H1 (cell line): ENCODE measurements around the gene CDCA4. TPM values are rescaled to one million over a fixed set of nuclear protein-coding genes. Genes with fewer than 3 reads are reported as not detected.

ENCODE experiments used
- CTCF ChIA-PET: fragments of 300-600 bp; sonication (Branson Sonifier 250); formaldehyde crosslinking; loops from one replicate; lab custom pipeline; 2021; ENCODE audit not compliant: partially characterized antibody; lab: Charles Lee
- POLR2A ChIA-PET: fragments of 300-600 bp; sonication (Branson Sonifier 250); formaldehyde crosslinking; loops from one replicate; lab custom pipeline; 2021; ENCODE audit warnings: inconsistent platforms; ENCODE audit not compliant: partially characterized antibody; lab: Charles Lee
- DNase-seq, 2 experiments: peaks; one replicate each; pipeline versions ENCODE4 v3.0.0 to v3.0.0-alpha.2; 2010 to 2022; ENCODE audit warnings: low spot score in 2 of 2, low read depth in 1 of 2, mixed read lengths in 1 of 2
- FAIRE-seq: peaks from 2 replicates; lab custom pipeline; 2011; peaks lifted over from hg19 to GRCh38; lab: Jason Lieb, UNC
- H2AFZ ChIP-seq: 2 replicates; pipeline ENCODE4 v1.8.1; 2012; ENCODE audit warnings: low read length, inconsistent platforms
- H2AK5ac ChIP-seq: 2 replicates; pipeline ENCODE4 v1.6.1; 2013; ENCODE audit warnings: low read depth, low read length
- H2BK120ac ChIP-seq: replicated peaks from 2 replicates; pipeline ENCODE3; 2013; ENCODE audit warnings: low read depth, low read length, inconsistent platforms
- H2BK12ac ChIP-seq: 2 replicates; pipeline ENCODE4 v1.6.1; 2013; ENCODE audit warnings: low read depth, low read length
- H2BK15ac ChIP-seq: 2 replicates; pipeline ENCODE4 v1.6.1; 2013; ENCODE audit warnings: low read length
- H2BK20ac ChIP-seq: 2 replicates; pipeline ENCODE4 v1.6.1; 2013; ENCODE audit warnings: low read length
- H2BK5ac ChIP-seq: 2 replicates; pipeline ENCODE4 v1.6.1; 2013; ENCODE audit warnings: low read depth, low read length
- H3K14ac ChIP-seq: 2 replicates; pipeline ENCODE4 v1.6.1; 2013; ENCODE audit warnings: inconsistent platforms; ENCODE audit not compliant: insufficient read length
- H3K18ac ChIP-seq: 2 replicates; pipeline ENCODE4 v1.6.1; 2013; ENCODE audit warnings: low read length; ENCODE audit errors: extremely low read depth
- H3K23ac ChIP-seq: 2 replicates; pipeline ENCODE4 v1.6.1; 2013; ENCODE audit warnings: inconsistent platforms; ENCODE audit not compliant: insufficient read length
- H3K23me2 ChIP-seq: 2 replicates; pipeline ENCODE4 v1.6.1; 2013; ENCODE audit warnings: low read depth, low read length
- H3K27ac ChIP-seq: 2 replicates; pipeline ENCODE4 v1.6.1; 2011; ENCODE audit warnings: low read depth, low read length, inconsistent platforms
- H3K27me3 ChIP-seq, 4 experiments: replicated peaks in 1 of 4; 1 replicate in 1 of 4; 2 replicates in 3 of 4; pipeline versions ENCODE4 v1.6.1 to v1.8.1; 2011 to 2013; ENCODE audit warnings: low read length in 3 of 4, mild to moderate bottlenecking in 3 of 4, inconsistent platforms in 2 of 4, mixed read lengths in 2 of 4, moderate library complexity in 1 of 4; ENCODE audit not compliant: control insufficient read depth in 3 of 4, insufficient read depth in 3 of 4; ENCODE audit errors: extremely low read depth in 1 of 4
- H3K36me3 ChIP-seq, 4 experiments: 2 replicates each; pipeline versions ENCODE4 v1.6.1 to v1.8.1; 2011 to 2013; ENCODE audit warnings: mild to moderate bottlenecking in 4 of 4, low read length in 3 of 4, moderate library complexity in 2 of 4, control low read depth in 1 of 4, inconsistent platforms in 1 of 4; ENCODE audit not compliant: insufficient read depth in 4 of 4, control insufficient read depth in 2 of 4
- H3K4ac ChIP-seq: replicated peaks from 2 replicates; pipeline ENCODE3; 2013; ENCODE audit warnings: low read length, low read depth, mixed read lengths, inconsistent platforms; ENCODE audit not compliant: insufficient read length
- H3K4me1 ChIP-seq, 4 experiments: replicated peaks in 1 of 4; 1 replicate in 1 of 4; 2 replicates in 3 of 4; pipeline versions ENCODE4 v1.6.1 to v1.8.1; 2011 to 2013; ENCODE audit warnings: low read length in 3 of 4, inconsistent platforms in 2 of 4, mixed read lengths in 1 of 4; ENCODE audit not compliant: insufficient read depth in 4 of 4, control insufficient read depth in 3 of 4
- H3K4me2 ChIP-seq, 2 experiments: 2 replicates each; pipeline versions ENCODE4 v1.6.1 to v1.8.1; 2011 to 2013; ENCODE audit warnings: low read depth in 2 of 2, low read length in 2 of 2, control low read depth in 1 of 2, inconsistent platforms in 1 of 2, mild to moderate bottlenecking in 1 of 2; ENCODE audit not compliant: insufficient read depth in 1 of 2
- H3K4me3 ChIP-seq, 4 experiments: fragments of 200-600, 300-600 bp in 1 of 4; sonication (generic), shearing (Covaris generic), sonication (Bioruptor Twin) in 1 of 4; 2 replicates each; pipeline versions ENCODE4 v1.5.1 to v1.8.1; 2011 to 2016; ENCODE audit warnings: low read length in 4 of 4, low read depth in 3 of 4, control low read depth in 2 of 4, inconsistent platforms in 2 of 4, mild to moderate bottlenecking in 2 of 4, mixed read lengths in 1 of 4, moderate library complexity in 1 of 4; ENCODE audit not compliant: insufficient read depth in 2 of 4; ENCODE audit errors: extremely low read depth in 1 of 4
- H3K56ac ChIP-seq: replicated peaks from 2 replicates; pipeline ENCODE3; 2013; ENCODE audit warnings: low read depth, mild to moderate bottlenecking, mixed read lengths, low read length, inconsistent platforms; ENCODE audit not compliant: insufficient read length
- H3K79me1 ChIP-seq: 2 replicates; pipeline ENCODE4 v1.6.1; 2013; ENCODE audit warnings: low read depth, low read length, control low read depth
- H3K79me2 ChIP-seq, 2 experiments: 2 replicates each; pipeline versions ENCODE4 v1.6.1 to v1.8.1; 2012 to 2013; ENCODE audit warnings: low read length in 2 of 2, mild to moderate bottlenecking in 2 of 2, inconsistent platforms in 1 of 2; ENCODE audit not compliant: insufficient read depth in 2 of 2, control insufficient read depth in 1 of 2
- H3K9ac ChIP-seq, 4 experiments: replicated peaks in 1 of 4; 1 replicate in 1 of 4; 2 replicates in 3 of 4; pipeline versions ENCODE4 v1.6.1 to v1.8.1; 2011 to 2013; ENCODE audit warnings: low read depth in 3 of 4, low read length in 3 of 4, control low read depth in 2 of 4, mild to moderate bottlenecking in 2 of 4, moderate library complexity in 2 of 4, inconsistent platforms in 1 of 4; ENCODE audit errors: extremely low read depth in 1 of 4
- H3K9me3 ChIP-seq, 2 experiments: 2 replicates each; pipeline versions ENCODE4 v1.6.1 to v1.8.1; 2012 to 2013; ENCODE audit warnings: mild to moderate bottlenecking in 2 of 2, moderate library complexity in 2 of 2, control low read depth in 1 of 2, inconsistent platforms in 1 of 2, low read depth in 1 of 2, low read length in 1 of 2, mixed read lengths in 1 of 2; ENCODE audit not compliant: insufficient read depth in 2 of 2
- H4K20me1 ChIP-seq, 2 experiments: replicated peaks in 1 of 2; 2 replicates each; pipeline versions ENCODE3 to v1.8.1; 2011 to 2013; ENCODE audit warnings: inconsistent platforms in 2 of 2, low read length in 2 of 2, mild to moderate bottlenecking in 1 of 2; ENCODE audit not compliant: insufficient read depth in 2 of 2, control insufficient read depth in 1 of 2
- H4K5ac ChIP-seq: 2 replicates; pipeline ENCODE4 v1.6.1; 2013; ENCODE audit warnings: low read length, low read depth, mixed read lengths, inconsistent platforms; ENCODE audit not compliant: insufficient read length
- H4K8ac ChIP-seq: 2 replicates; pipeline ENCODE4 v1.8.0; 2013; ENCODE audit warnings: mild to moderate bottlenecking, moderate library complexity, low read length, inconsistent platforms; ENCODE audit not compliant: insufficient read depth; ENCODE audit errors: extremely low read depth
- H4K91ac ChIP-seq: replicated peaks from 2 replicates; pipeline ENCODE3; 2013; ENCODE audit warnings: low read length, mixed read lengths, inconsistent platforms; ENCODE audit not compliant: insufficient read length
- MAFK ChIP-seq: IDR thresholded peaks from 2 replicates; pipeline ENCODE4 v1.6.1; 2012; ENCODE audit warnings: low read depth, mild to moderate bottlenecking, improper control_type of control experiment, low read length
- PHF8 ChIP-seq: fragments of 200-600 bp; sonication (generic); conservative IDR thresholded peaks from 2 replicates; pipeline ENCODE4 v1.7.1; 2012; ENCODE audit warnings: low read depth, mild to moderate bottlenecking, inconsistent platforms, low read length, moderate library complexity
- RBBP5 ChIP-seq: IDR thresholded peaks from 2 replicates; pipeline ENCODE4 v1.7.1; 2012; ENCODE audit warnings: low read depth, mild to moderate bottlenecking, inconsistent platforms, low read length, moderate library complexity, borderline replicate concordance
- whole genome bisulfite sequencing, 2 experiments: shearing (Covaris generic) in 1 of 2; methylation state at CpG; one replicate each; pipeline versions ENCODE4 v1.1.6 to v1.1.7; 2013 to 2015; ENCODE audit warnings: low lambda C conversion rate in 2 of 2, mixed read lengths in 2 of 2, inconsistent platforms in 1 of 2, low coverage in 1 of 2, missing lambda C conversion rate in 1 of 2; ENCODE audit not compliant: insufficient replicate concordance in 2 of 2, insufficient coverage in 1 of 2, insufficient read length in 1 of 2; ENCODE audit errors: extremely low coverage in 1 of 2, missing lambda C conversion rate in 1 of 2; 5-methylcytosine and 5-hydroxymethylcytosine counted together
- polyA plus RNA-seq, 7 experiments: library from polyadenylated mRNA; depleted of rRNA in 3 of 7; stranded (reverse) in 5 of 7; unstranded in 2 of 7; fragments of >200 nt in 5 of 7; fragments of 200-250 nt in 2 of 7; gene quantifications; 1 replicate in 5 of 7; 2 replicates in 1 of 7; 4 replicates in 1 of 7; pipeline versions ENCODE4 v1.2.1 to v1.2.3, GENCODE V29; 2011 to 2013; ENCODE audit warnings: missing spikeins in 2 of 7, mixed read lengths in 2 of 7
- total RNA-seq: library from RNA; stranded (reverse); fragmentation: NEBNext Ultra II Directional; extraction: Animal tissue kit (Norgen Biotek cat#: 25700); gene quantifications from 2 replicates; pipeline ENCODE4 v1.2.1, GENCODE V29; 2021

Gene CDCA4
- total and polyA plus RNA-seq, 2 of the 8 experiments (the other 6 are each of a cell fraction or from before 2014, with no cell fraction given), result 49.9 to 62.4 TPM

- H3K36me3 ChIP-seq, result peaks cover 12 to 35% (median 25%) of the 10 kb centered on the region in 4 experiments; a peak in 7 of 8 replicates
- H3K27me3 ChIP-seq, result no peaks in the 10 kb centered on the region
- H3K79me1 ChIP-seq, result peaks cover 3% of the 10 kb centered on the region; the same call in 1 of the 2 replicates
- no peaks in the 10 kb centered on the region for H3K23me2 ChIP-seq
- H2BK12ac ChIP-seq, result no peak overlapping the region
- DNase-seq (no peak), FAIRE-seq (no peak)
- no peak overlapping the region for H3K4me2 ChIP-seq
- no peak overlapping the region for H3K14ac ChIP-seq
- no peak overlapping the region for H2BK120ac ChIP-seq
- no peak overlapping the region for H2AFZ ChIP-seq
- no peaks in the 10 kb centered on the region for H3K9me3 ChIP-seq
- no peak overlapping the region for H3K18ac ChIP-seq
- WGBS, 2 experiments, result 93% methylated on average over 21 of the region's 21 CpGs; no CpG with 5 or more reads in 1 of the 2 experiments
- no peak overlapping the region for H2BK20ac ChIP-seq
- no peak overlapping the region for H3K27ac ChIP-seq
- CTCF ChIA-PET, result interaction anchor here (1.2 to 2.0 kb wide), 3 partner anchors 11 to 39 kb away, joined by 4 to 5 read pairs (median 4); no protein-coding TSS in a partner anchor
- no peak overlapping the region for H3K9ac ChIP-seq
- H2AK5ac ChIP-seq, result no peak overlapping the region
- POLR2A ChIA-PET, result interaction anchor here (1.0 to 2.7 kb wide), 6 partner anchors 9 to 21 kb away, joined by 3 to 10 read pairs (median 5); partner anchors contain the start of genes CDCA4 and CLBA1
- H2BK5ac ChIP-seq, result no peak overlapping the region
- peaks cover 18 to 33% of the 10 kb centered on the region in 2 experiments for H4K20me1 ChIP-seq
- peaks cover 0 to 2% (median 0%) of the 10 kb centered on the region in 4 experiments; a peak in 1 of 7 replicates for H3K4me1 ChIP-seq
- no peak overlapping the region for H3K56ac ChIP-seq
- H3K4ac ChIP-seq, result no peak overlapping the region
- no peak overlapping the region for H3K4me3 ChIP-seq
- peaks cover 3 to 19% of the 10 kb centered on the region in 2 experiments; a peak in 3 of 4 replicates for H3K79me2 ChIP-seq
- H3K23ac ChIP-seq, result no peak overlapping the region
- H4K91ac ChIP-seq, result no peak overlapping the region
- TF ChIP-seq RBBP5 (no peak), MAFK (no peak), PHF8 (no peak)
- H4K8ac ChIP-seq, result no peak overlapping the region; the same call in 1 of the 2 replicates
- no peak overlapping the region for H2BK15ac ChIP-seq
- no peak overlapping the region for H4K5ac ChIP-seq
These were observed 13.9 kb downstream of the CDCA4 start for GRCh38 chr14:105006831-105007592.
